ENCODE results near the gene PPIE.

PPIE gene

GRCh38 chr1:39757501-39757900, 18.8 kb downstream of the PPIE start:
- no peak for DNase-seq (ENCODE audit: low read depth)
- TF ChIP-seq CTCF (conservative IDR thresholded peaks at IDR 0.05; ENCODE audit: low read depth, low read length), result no peak
- no peak overlapping the region for H3K4me3 ChIP-seq (ENCODE audit: low read depth, low read length)

- no peak for TF ChIP-seq CTCF (conservative IDR thresholded peaks at IDR 0.05; ENCODE audit: low read depth, low read length)
- no peak overlapping the region for H3K4me3 ChIP-seq (ENCODE audit: low read depth, low read length)
- DNase-seq (ENCODE audit: low read depth), result no peak
Observed at GRCh38 chr1:39758556-39759435, 20.1 kb downstream of the PPIE start.

GRCh38 chr1:39759436-39759726, 20.7 kb downstream of the PPIE start:
- DNase-seq (ENCODE audit: low read depth), result no peak
- TF ChIP-seq CTCF (conservative IDR thresholded peaks at IDR 0.05; ENCODE audit: low read depth, low read length), result no peak
- H3K4me3 ChIP-seq (ENCODE audit: low read depth, low read length), result no peak overlapping the region

- no peak overlapping the region for H3K4me3 ChIP-seq (ENCODE audit: low read depth, low read length)
- DNase-seq (ENCODE audit: low read depth), result no peak
- no peak for TF ChIP-seq CTCF (conservative IDR thresholded peaks at IDR 0.05; ENCODE audit: low read depth, low read length)
Observed at GRCh38 chr1:39760074-39761008, 21.7 kb downstream of the PPIE start.

GRCh38 chr1:39761016-39761415, 22.3 kb downstream of the PPIE start:
- H3K4me3 ChIP-seq (ENCODE audit: low read depth, low read length), result no peak overlapping the region
- no peak for DNase-seq (ENCODE audit: low read depth)
- no peak for TF ChIP-seq CTCF (conservative IDR thresholded peaks at IDR 0.05; ENCODE audit: low read depth, low read length)

- TF ChIP-seq CTCF (conservative IDR thresholded peaks at IDR 0.05; ENCODE audit: low read depth, low read length), result no peak
- no peak overlapping the region for H3K4me3 ChIP-seq (ENCODE audit: low read depth, low read length)
- peak; percentile 11 for DNase-seq (ENCODE audit: low read depth)
Observed at GRCh38 chr1:39761557-39762260, 23.0 kb downstream of the PPIE start.
